HG03196 (cell line): Measurements from ENCODE around the gene TNS3.

Experiments
- ATAC-seq: cut with Tn5 transposase; IDR thresholded peaks from one replicate; pipeline ENCODE4 v1.9.1; 2021; ENCODE audit not compliant: unreplicated experiment

TNS3 gene

DNA sequence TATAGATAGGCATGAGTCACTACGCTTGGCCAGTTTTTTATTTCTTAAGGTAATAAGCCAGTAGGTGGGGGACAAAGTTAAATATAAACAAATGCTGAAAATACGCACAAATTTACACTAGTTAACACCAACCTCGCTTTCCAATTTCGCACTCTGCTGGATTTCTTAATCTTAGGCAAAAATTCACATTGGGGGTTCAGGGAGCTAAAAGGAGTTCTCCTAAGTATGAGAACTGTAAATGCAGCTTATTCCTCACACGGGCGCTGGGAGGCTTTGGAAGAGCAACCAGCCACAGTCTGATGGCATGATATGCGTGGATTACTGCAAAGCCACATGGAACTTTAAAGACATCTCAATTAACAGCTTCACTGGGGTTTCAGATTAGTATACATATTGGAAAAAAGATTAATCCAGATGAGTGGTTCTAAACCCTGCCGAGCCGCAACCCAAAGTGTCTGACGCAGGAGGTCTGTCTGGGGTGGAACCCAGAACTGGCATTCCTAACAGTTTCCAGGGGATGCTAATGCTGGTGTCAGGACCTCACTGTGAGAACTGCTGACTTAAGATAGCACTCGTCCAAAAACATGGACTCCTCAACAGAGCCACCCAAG is 16.2 kb downstream of the TNS3 start:
- no peak for ATAC-seq

DNA sequence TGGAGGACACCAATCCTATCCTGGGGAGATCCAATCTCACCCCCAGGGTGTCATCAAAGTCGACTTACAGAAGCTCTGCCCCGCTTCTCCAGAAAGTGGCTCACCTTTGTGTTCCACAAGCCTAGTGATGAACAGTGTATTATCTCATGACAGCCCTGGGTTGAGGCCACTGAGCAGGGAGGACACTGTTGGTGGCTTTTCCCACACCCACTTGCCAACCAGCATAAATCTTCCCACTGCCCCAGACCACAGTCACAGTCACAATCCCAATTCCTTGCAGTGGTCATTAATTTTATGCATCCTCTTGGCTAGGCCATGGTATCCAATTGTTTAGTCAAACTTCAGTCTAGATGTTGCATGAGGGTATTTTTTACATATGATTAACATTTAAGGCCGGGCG is 18.4 kb downstream of the TNS3 start:
- no peak for ATAC-seq

DNA sequence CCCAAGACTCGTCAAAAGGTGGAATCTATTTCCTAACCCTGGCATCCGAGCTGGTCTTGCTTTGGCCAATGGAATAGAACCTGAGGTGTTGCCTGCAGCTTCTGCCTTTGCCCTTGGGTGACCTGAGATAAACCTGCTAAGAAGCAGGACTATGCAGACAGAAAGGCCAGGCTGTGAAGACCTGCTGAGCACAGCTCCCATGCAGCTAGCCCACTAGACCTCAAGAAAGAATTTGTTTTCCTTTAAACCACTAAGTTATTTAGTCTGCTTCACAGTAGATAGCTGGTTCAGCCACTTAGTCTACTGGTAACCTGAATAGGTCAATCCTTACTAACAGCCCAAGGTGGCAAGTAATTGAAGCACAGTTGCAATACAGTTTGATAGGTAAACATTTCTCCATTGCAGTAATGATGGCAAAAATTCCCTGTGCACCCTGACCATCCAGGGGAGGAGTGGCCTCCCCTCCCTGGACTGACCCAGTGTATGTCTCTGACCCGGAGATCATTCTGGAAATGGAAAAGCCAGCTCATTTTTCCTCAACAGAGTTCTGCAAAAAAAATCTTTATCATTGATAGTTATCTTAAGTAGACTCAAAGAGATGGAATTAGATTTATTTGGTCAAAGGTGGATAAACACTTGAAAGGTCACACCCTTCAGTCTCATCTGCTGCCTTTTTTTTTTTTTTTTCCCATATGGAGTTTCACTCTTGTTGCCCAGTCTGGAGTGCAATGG is 20.0 kb downstream of the TNS3 start:
- no peak for ATAC-seq

DNA sequence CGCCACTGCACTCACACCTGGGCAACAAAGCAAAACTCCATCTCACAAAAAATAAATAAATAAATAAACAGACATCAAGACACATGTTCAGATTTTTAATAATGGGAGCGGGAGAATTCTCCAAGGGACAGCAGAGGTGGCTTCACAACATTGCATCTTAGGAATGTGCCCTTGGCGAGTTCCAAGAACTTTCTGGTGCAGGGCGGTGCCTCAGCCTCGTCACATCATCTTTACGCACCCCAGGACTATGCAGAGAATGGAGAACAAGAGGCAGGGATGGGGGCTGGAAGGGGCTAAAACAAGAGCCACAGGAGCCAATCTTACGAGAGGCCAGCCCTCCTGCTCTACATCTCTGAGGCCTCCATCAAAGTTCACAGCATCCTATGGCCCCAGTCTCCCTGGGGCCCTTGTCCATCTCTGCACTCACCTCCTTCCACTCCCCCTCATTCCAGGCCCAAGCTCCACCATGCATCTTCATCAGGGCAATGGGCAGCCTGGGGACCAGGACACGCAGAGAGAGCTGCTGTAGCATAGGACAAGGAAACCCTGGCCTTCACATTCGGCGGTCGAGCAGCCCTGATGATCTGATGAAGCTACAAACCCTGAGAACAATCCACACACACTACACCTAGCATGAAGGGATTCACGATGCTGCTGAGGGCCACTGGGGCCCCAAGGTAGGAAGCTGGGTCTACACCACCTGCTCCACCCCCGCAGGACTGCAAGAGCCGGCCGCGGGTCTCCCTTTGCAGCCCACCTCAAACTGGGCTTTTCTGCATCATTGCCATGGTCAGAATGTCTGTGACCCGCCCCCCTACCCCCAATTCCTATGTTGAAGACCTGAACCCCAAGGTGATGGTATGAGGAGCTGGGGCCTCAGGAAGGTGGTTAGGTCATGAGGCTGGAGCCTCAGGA is 22.3 kb downstream of the TNS3 start:
- no peak for ATAC-seq

GRCh38 chr7:47557694-47558670 is 23.9 kb downstream of the TNS3 start:
- no peak for ATAC-seq

DNA sequence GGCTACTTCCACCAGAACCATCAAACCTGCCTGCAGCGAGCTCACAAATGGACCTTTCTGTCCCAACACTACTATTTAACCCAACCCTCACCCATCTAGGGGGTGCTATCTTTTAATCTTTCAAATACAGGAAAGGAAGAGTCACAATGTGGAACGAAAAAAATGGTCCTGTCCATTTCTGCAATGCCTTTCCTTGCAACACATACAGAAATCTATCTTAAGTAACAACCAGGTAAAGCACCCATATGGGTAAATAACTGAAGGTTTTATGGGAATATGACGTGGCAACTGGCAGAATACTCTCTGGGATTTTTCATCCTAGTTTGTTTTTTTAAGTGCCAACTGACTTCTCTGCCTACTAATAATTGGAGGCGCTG is 24.6 kb downstream of the TNS3 start:
- ATAC-seq = no peak

DNA sequence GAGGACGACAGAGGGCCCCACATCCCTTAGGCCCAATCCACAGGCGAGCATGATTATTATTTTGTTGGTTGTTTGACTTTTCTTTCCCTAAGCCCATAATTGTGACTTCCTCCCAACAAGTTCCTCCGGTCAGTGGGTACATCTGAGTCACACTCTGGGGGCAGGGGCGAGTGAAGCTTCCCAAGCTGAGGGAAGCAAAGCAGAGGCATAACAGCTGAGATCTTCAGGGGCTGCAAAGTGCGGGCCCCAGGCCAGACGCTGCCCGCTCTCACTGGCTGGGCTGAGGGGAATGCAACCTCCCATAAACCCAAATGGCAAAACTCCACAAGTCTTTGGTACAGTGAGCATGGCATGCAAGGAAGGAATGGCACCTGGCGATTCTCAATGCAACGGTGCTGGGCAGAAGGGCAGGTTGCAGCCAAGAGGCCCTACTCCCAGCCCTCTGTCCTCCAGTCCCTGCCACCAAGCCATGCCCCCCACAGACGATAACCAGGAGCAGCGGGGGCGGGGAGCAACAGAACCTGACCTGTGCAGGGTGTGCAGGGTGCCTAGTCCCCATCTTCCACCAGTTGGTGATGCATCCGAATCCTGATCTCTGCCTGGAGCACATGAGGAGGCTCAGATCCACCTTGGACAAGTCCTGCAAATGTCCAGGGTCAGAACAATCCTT is 25.3 kb downstream of the TNS3 start:
- ATAC-seq = no peak

GRCh38 chr7:47553309-47553708 is 28.6 kb downstream of the TNS3 start:
- no peak for ATAC-seq

GRCh38 chr7:47552621-47553020 is 29.3 kb downstream of the TNS3 start:
- peak; percentile 96 for ATAC-seq

DNA sequence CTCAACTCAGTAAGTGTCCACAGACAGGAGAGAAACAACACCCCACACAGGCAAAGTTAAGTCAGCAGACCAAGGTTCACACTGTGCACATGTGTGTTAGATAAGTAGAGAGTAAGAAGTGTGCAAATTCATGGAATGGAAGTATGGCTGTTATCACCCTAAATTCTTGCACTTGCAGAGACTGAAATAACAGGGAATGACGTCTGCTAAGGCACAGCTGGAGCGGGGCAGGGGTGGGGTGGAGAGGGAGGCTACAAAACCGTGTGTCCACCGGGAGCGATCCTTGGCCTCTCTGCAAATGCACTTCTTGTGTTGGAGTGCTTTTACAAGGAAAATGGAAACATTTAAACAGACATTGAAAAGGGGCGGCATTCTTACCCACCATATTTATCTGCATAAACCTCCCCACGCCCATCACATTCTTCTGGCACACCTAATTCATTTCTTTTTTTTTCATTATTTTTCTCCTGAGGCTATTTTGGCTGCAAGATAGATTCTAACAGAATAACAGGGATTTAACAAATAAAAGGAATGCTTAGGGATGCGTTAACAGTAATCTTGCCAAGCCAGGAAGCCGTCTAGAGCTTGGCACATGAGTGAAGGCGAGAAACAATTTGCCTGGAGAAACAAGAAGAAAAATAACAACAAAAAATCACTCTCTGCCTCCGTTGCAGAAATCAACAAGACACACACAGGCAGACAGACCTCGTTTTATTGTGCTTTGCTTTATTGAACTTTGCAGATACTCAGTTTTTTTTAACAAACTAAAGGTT is 30.1 kb downstream of the TNS3 start:
- ATAC-seq = no peak

GRCh38 chr7:47550788-47551470 is 31.0 kb downstream of the TNS3 start:
- ATAC-seq = no peak

GRCh38 chr7:47549916-47550315 is 32.0 kb downstream of the TNS3 start:
- ATAC-seq = no peak

DNA sequence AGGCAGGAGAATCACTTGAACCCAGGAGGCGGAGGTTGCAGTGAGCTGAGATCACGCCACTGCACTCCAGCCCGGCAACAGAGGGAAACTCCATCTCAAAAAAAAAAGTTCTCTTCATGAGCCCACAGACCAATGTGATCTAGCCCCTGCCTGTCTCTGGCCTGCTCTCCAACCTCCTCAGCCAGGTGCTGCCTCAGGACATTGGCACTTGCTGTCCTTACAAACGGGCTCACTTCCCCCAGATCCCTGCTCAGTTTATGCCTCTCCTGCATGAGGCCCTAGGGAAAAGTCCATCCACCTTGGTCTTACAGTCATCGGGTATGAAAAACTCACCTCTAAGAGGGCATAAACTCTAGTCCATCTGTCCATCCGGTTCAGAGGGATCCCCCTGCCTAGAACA is 32.5 kb downstream of the TNS3 start:
- no peak for ATAC-seq

DNA sequence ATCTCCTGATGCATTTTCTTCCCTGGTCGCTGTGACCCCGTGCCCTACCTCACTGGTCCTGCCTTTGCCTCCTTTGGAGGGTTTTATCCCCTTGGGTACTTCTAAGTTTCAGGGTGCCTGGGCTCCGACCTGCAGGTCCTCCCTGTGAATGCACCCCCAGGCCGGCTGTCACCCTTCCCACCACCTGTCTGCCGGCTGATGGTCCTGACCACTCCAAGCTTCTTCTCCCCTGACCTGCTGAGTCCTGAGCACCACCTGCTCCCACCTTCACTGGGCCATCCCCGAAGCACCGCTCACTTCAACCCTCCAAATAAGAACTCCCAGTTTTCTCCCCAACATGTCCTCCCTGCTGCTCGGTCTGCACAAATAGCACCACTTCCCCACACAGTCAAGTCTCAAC is 33.4 kb downstream of the TNS3 start:
- no peak for ATAC-seq

DNA sequence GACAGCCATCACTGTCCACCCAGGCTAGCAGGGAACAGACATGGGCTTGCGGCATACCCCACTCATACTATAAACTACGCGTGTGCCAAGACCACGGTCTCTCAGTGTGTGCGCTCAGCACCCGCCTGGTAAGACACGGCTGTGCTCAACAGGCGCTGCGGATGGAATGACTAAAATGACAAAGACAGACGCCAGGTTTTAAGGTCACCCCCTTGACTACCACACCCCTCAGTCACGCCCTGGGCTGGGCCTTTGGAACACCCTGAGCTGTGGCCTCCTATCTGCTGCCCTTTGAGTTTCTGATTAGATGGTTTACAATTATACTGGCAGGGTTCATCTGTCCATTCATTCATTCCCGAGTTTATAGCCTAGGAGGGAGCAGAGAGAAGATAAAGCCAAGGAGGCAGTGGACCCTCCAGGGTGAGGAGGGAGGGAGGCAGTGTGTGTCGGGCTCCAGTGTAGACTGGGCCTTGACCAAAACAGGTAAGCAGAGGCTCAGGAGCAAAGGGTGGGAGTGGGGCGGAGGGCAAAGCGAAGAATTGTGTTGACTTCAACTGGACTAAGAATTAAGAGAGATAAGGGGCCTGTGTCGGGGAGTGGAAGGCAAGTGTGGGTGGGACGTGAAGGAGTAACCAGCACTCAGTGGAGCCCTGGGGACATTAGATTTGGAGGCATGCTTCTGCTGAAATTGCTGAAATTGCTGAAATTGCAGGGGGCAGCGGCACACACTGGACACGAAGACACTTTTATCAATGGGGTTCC is 35.0 kb downstream of the TNS3 start:
- no peak for ATAC-seq

GRCh38 chr7:47546171-47546570 is 35.7 kb downstream of the TNS3 start:
- ATAC-seq = no peak

DNA sequence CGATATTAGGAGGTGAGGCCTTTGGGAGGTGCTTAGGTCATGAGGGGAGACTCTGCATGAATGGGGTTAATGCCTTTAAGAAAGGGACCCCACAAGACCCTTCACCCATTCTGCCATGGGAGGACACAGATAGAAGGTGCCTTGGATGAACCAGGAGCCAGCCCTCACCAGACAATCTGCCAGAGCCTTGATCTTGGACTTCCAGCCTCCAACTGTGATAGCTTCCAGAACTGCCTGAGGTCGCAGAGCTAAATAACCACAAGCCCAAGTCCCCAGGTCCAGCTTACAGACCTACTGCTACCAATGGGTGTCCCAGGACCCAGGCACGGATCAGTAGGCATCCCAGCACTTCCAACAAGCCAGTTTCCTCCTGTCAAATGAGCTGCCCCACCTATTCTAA is 37.5 kb downstream of the TNS3 start:
- ATAC-seq = no peak

DNA sequence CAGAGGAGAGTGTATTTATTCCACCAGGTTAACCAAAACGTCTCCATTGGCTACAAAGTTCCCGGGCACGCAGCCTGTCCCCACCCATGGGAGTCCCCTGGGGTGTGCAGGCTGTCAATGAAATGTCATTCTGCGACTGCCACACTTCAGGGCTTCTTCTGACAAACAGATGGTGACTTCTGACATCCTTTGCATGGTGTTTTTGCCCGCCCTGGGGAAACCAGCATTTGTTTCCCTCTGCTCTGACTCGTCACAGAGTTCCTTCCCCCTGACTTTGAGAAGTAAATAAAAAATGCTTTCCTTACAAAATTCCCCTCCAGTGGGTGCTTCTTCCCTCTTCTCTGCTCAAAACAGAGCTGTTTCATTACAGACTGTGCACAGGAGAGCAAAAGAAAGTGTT is 38.2 kb downstream of the TNS3 start:
- no peak for ATAC-seq
